ENCODE measurements around the gene PCBP3.

DNA sequence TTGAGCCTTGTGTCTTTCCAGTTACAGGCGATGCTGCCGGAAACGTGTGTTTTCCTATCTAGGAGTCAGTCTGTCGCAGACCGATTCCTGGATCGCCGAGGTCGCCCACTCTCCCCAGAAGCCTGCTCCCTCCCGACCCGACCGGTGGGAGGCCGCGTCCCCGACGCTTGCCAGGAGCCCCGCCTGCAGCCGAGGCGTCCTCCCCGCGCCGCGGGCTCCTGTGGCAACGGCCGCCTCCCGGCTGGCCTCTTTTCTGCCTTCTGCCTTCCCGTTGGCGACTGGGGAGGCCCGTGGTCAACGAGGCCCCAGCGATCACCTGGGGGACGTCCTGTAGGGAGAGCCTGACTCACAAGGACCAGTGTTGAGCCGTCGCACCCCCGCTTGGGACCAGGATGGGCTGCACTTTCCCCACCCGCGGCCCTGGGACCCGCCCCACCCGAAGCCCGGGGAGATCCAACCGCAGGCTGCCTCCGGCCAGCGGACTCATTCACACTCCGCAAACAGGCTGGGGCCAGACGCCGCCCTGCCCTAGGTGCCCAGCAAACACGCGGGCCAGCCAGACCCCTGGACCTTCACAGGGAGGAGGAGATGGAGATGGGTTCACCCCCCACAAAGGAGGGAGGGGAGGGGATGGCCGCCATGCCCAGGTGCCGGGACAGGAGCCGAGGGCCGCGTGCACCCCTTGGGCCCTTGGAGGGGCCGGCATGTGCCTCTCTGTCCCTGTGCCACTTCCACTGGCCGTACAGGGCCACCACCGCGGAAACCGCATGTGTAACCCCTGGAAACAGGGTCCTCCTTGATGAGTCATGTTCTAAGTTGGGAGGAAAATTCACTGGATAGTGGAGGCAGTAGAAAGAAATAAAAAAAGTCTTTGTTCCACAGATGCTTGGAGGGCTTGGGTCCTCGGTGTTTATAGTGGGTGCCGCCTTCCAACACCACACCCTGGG lies 330.8 kb downstream of the PCBP3 start:
- TF ChIP-seq CTCF (IDR thresholded peaks at IDR 0.05), result no peak
- TF ChIP-seq POLR2A (IDR thresholded peaks at IDR 0.05), result peak in 1 of 2 donors; percentile 1
